Astrocyte (in vitro differentiated cells and primary cell): ENCODE data around the gene PSMC3IP. TPM values are rescaled to one million over a fixed set of nuclear protein-coding genes. Genes with fewer than 3 reads are reported as not detected.
"Not testable (repeated sequence)": the region's sequence is repeated elsewhere in the genome, so short reads cannot be mapped to it uniquely, and the experiment has no call there.

ENCODE experiments used
- DNase-seq: peaks from one replicate; pipeline ENCODE4 v3.0.0-alpha.2; 2010; ENCODE audit warnings: low read depth
- FAIRE-seq: peaks from 2 replicates; lab custom pipeline; 2011; peaks lifted over from hg19 to GRCh38; lab: Jason Lieb, UNC
- H2AFZ ChIP-seq: 2 replicates; pipeline ENCODE4 v1.6.0; 2012; ENCODE audit warnings: low read depth, low read length, inconsistent platforms
- H3K27ac ChIP-seq: 2 replicates; pipeline ENCODE4 v1.5.1; 2011; ENCODE audit warnings: low read depth, low read length, inconsistent platforms
- H3K27me3 ChIP-seq: 2 replicates; pipeline ENCODE4 v1.6.0; 2011; ENCODE audit warnings: low read length, inconsistent platforms; ENCODE audit not compliant: insufficient read depth
- H3K36me3 ChIP-seq: 2 replicates; pipeline ENCODE4 v1.5.1; 2011; ENCODE audit warnings: low read length, inconsistent platforms; ENCODE audit not compliant: insufficient read depth
- H3K4me1 ChIP-seq: 2 replicates; pipeline ENCODE4 v1.5.1; 2011; ENCODE audit warnings: low read length, inconsistent platforms; ENCODE audit not compliant: insufficient read depth
- H3K4me2 ChIP-seq: 2 replicates; pipeline ENCODE4 v1.6.0; 2012; ENCODE audit warnings: low read length, inconsistent platforms
- H3K4me3 ChIP-seq: 2 replicates; pipeline ENCODE4 v1.5.1; 2011; ENCODE audit warnings: low read depth, mild to moderate bottlenecking, low read length, inconsistent platforms; ENCODE audit not compliant: insufficient read depth
- H3K79me2 ChIP-seq: 2 replicates; pipeline ENCODE4 v1.6.0; 2012; ENCODE audit warnings: mild to moderate bottlenecking, low read length, inconsistent platforms; ENCODE audit not compliant: insufficient read depth
- H3K9ac ChIP-seq: 2 replicates; pipeline ENCODE4 v1.6.0; 2012; ENCODE audit warnings: mild to moderate bottlenecking, low read length, inconsistent platforms
- H3K9me3 ChIP-seq: 2 replicates; pipeline ENCODE4 v1.5.1; 2012; ENCODE audit warnings: low read depth, mild to moderate bottlenecking, low read length, inconsistent platforms; ENCODE audit not compliant: insufficient read depth
- H4K20me1 ChIP-seq: 2 replicates; pipeline ENCODE4 v1.6.0; 2012; ENCODE audit warnings: low read length, inconsistent platforms; ENCODE audit not compliant: insufficient read depth
- H3K27ac Mint-ChIP-seq: one replicate; pipeline ENCODE4 v1.8.0; 2021; ENCODE audit warnings: mild to moderate bottlenecking, mixed read lengths; ENCODE audit not compliant: unreplicated experiment
- H3K27me3 Mint-ChIP-seq: one replicate; pipeline ENCODE4 v1.8.0; 2021; ENCODE audit warnings: low read depth, mixed read lengths; ENCODE audit not compliant: unreplicated experiment
- H3K36me3 Mint-ChIP-seq: one replicate; pipeline ENCODE4 v1.8.0; 2021; ENCODE audit warnings: low read depth, mixed read lengths; ENCODE audit not compliant: unreplicated experiment
- H3K4me1 Mint-ChIP-seq: one replicate; pipeline ENCODE4 v1.8.0; 2021; ENCODE audit warnings: low read depth, mixed read lengths; ENCODE audit not compliant: unreplicated experiment
- H3K4me3 Mint-ChIP-seq: one replicate; pipeline ENCODE4 v1.8.0; 2021; ENCODE audit warnings: mild to moderate bottlenecking, moderate library complexity, mixed read lengths; ENCODE audit not compliant: unreplicated experiment
- H3K9me3 Mint-ChIP-seq: one replicate; pipeline ENCODE4 v1.8.0; 2021; ENCODE audit warnings: mild to moderate bottlenecking, mixed read lengths; ENCODE audit not compliant: unreplicated experiment
- EZH2 ChIP-seq: IDR thresholded peaks from 2 replicates; pipeline ENCODE4 v1.6.1; 2012; ENCODE audit warnings: mild to moderate bottlenecking, low read length, inconsistent platforms; ENCODE audit not compliant: insufficient read depth
- total RNA-seq: library from RNA; stranded (reverse); gene quantifications from 2 replicates; pipeline ENCODE4 v1.2.1, GENCODE V29; 2021
- TF ChIP-seq, protein P1 (sequence below): IDR thresholded peaks from 2 replicates; pipeline ENCODE4 v1.5.1; 2011; ENCODE audit warnings: low read depth, mild to moderate bottlenecking, inconsistent platforms, low read length, moderate library complexity; ENCODE audit not compliant: insufficient read depth

The PSMC3IP gene
- total RNA-seq, 1 donor from 2014 or later: 8.7 TPM

DNA sequence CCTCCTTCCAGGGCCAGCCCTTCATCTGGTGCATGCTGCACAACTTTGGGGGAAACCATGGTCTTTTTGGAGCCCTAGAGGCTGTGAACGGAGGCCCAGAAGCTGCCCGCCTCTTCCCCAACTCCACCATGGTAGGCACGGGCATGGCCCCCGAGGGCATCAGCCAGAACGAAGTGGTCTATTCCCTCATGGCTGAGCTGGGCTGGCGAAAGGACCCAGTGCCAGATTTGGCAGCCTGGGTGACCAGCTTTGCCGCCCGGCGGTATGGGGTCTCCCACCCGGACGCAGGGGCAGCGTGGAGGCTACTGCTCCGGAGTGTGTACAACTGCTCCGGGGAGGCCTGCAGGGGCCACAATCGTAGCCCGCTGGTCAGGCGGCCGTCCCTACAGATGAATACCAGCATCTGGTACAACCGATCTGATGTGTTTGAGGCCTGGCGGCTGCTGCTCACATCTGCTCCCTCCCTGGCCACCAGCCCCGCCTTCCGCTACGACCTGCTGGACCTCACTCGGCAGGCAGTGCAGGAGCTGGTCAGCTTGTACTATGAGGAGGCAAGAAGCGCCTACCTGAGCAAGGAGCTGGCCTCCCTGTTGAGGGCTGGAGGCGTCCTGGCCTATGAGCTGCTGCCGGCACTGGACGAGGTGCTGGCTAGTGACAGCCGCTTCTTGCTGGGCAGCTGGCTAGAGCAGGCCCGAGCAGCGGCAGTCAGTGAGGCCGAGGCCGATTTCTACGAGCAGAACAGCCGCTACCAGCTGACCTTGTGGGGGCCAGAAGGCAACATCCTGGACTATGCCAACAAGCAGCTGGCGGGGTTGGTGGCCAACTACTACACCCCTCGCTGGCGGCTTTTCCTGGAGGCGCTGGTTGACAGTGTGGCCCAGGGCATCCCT is 34.1 kb downstream of the PSMC3IP start:
- no peak for DNase-seq
- Histone ChIP-seq H3K79me2 (no peaks in the 10 kb centered on the region), H3K27me3 (no peaks in the 10 kb centered on the region), H4K20me1 (no peaks in the 10 kb centered on the region), H3K9ac (no peak overlapping the region), H3K4me1 (no peaks in the 10 kb centered on the region), H3K36me3 (no peaks in the 10 kb centered on the region), H2AFZ (no peak overlapping the region), H3K27ac (no peak overlapping the region), H3K4me3 (no peak overlapping the region), H3K4me2 (no peak overlapping the region), H3K9me3 (no peaks in the 10 kb centered on the region)
- FAIRE-seq: no peak
- no peaks in the 10 kb centered on the region for H3K9me3 Mint-ChIP-seq
- peaks cover 2% of the 10 kb centered on the region for H3K27me3 Mint-ChIP-seq
- no peak overlapping the region for H3K27ac Mint-ChIP-seq
- peaks cover 9% of the 10 kb centered on the region for H3K4me1 Mint-ChIP-seq
- TF ChIP-seq EZH2: no peak
- TF ChIP-seq, protein P1, sequence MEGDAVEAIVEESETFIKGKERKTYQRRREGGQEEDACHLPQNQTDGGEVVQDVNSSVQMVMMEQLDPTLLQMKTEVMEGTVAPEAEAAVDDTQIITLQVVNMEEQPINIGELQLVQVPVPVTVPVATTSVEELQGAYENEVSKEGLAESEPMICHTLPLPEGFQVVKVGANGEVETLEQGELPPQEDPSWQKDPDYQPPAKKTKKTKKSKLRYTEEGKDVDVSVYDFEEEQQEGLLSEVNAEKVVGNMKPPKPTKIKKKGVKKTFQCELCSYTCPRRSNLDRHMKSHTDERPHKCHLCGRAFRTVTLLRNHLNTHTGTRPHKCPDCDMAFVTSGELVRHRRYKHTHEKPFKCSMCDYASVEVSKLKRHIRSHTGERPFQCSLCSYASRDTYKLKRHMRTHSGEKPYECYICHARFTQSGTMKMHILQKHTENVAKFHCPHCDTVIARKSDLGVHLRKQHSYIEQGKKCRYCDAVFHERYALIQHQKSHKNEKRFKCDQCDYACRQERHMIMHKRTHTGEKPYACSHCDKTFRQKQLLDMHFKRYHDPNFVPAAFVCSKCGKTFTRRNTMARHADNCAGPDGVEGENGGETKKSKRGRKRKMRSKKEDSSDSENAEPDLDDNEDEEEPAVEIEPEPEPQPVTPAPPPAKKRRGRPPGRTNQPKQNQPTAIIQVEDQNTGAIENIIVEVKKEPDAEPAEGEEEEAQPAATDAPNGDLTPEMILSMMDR: no peak
- peaks cover 14% of the 10 kb centered on the region for H3K36me3 Mint-ChIP-seq
- no peak overlapping the region for H3K4me3 Mint-ChIP-seq

DNA sequence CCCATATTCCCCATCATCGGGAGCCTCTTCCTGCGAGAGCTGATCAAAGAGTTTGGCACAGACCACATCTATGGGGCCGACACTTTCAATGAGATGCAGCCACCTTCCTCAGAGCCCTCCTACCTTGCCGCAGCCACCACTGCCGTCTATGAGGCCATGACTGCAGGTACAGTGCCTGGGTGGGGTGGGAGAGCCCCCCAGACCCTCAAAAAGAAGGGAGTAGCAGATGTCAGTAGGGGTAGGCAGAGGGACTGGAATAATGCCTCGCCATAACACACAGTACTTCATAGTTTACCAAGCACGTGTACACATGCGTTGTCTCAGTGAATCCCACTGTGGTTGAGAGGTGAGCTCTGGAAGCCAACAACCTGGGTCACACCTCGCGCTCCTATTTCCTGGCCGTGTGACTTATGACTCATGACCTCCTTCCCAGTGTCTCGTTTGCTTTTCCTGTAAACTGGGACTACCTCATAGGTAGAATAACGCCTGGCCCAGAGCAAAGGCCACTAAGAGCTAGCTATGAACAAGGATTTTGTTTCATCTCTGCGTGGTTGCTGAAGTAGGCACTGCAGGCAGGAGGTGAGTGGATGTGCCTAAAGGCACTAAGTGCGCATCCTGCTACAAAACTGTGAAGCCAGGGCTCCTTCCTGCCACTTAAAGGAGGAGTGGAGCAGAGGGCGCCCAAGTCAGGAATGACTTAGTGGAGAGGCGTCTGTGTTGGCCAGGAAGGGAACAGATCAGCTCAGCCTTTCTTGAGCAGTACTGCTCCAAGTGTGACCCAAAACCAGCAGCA is 36.3 kb downstream of the PSMC3IP start:
- peak overlapping the region; percentile 62 for H3K27ac Mint-ChIP-seq

DNA sequence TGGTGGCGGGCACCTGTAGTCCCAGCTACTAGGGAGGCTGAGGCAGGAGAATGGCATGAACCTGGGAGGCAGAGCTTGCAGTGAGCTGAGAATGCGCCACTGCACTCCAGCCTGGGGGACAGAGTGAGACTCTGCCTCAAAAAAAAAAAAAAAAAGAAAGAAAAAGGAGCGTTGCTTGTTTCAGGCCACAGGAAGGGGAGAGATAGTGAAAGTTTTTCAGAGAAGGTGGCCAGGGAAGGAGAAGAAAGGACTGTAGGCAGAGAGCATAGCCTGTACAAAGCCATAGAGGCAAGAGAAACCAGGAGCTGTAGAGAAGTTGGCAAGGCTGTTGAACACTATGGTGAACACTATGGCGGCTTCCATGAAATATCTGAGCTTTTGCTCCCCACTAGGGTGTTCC is 37.0 kb downstream of the PSMC3IP start:
- not testable (repeated sequence) for H2AFZ ChIP-seq, H3K4me3 Mint-ChIP-seq, H4K20me1 ChIP-seq, H3K4me2 ChIP-seq, FAIRE-seq, H3K9ac ChIP-seq, H3K9me3 ChIP-seq, H3K27ac Mint-ChIP-seq, H3K4me3 ChIP-seq, DNase-seq, H3K27me3 ChIP-seq, H3K27ac ChIP-seq, H3K27me3 Mint-ChIP-seq, H3K4me1 Mint-ChIP-seq, H3K36me3 ChIP-seq, H3K9me3 Mint-ChIP-seq, H3K4me1 ChIP-seq
- H3K36me3 Mint-ChIP-seq: peaks cover 14% of the 10 kb centered on the region
- H3K79me2 ChIP-seq: peaks cover 11% of the 10 kb centered on the region

More for the DNA sequence above, 36.3 kb downstream of the PSMC3IP start:
- no peak for DNase-seq
- no peaks in the 10 kb centered on the region for H3K9me3 Mint-ChIP-seq
- no peak overlapping the region for H2AFZ ChIP-seq
- H3K9me3 ChIP-seq: no peaks in the 10 kb centered on the region
- peaks cover 14% of the 10 kb centered on the region for H3K36me3 Mint-ChIP-seq
- H3K27me3 Mint-ChIP-seq: no peaks in the 10 kb centered on the region
- H3K4me1 Mint-ChIP-seq: peaks cover 11% of the 10 kb centered on the region
- H3K27me3 ChIP-seq: no peaks in the 10 kb centered on the region
- no peak overlapping the region for H3K4me3 Mint-ChIP-seq
- peaks cover 5% of the 10 kb centered on the region for H3K4me1 ChIP-seq
- no peak overlapping the region for H3K27ac ChIP-seq
- H3K4me2 ChIP-seq: no peak overlapping the region
- no peak overlapping the region for H3K4me3 ChIP-seq
- no peak overlapping the region for H3K9ac ChIP-seq
- TF ChIP-seq, protein P1: no peak
- no peak for TF ChIP-seq EZH2
- no peaks in the 10 kb centered on the region for H4K20me1 ChIP-seq
- no peak for FAIRE-seq
- H3K36me3 ChIP-seq: no peaks in the 10 kb centered on the region
- peaks cover 11% of the 10 kb centered on the region for H3K79me2 ChIP-seq
